HG03108 (cell line): Measurements from ENCODE around the gene COQ10A.

Source experiments
- ATAC-seq: cut with Tn5 transposase; IDR thresholded peaks from one replicate; pipeline ENCODE4 v1.9.1; 2021; ENCODE audit warnings: moderate library complexity; ENCODE audit not compliant: unreplicated experiment

The COQ10A gene

GRCh38 chr12:56266693-56267442, at the start of gene COQ10A:
COQ10A (plus strand) TSS chr12:56266942; CDS start chr12:56267119, 177 bp downstream.
- ATAC-seq, result peak; percentile 85

DNA sequence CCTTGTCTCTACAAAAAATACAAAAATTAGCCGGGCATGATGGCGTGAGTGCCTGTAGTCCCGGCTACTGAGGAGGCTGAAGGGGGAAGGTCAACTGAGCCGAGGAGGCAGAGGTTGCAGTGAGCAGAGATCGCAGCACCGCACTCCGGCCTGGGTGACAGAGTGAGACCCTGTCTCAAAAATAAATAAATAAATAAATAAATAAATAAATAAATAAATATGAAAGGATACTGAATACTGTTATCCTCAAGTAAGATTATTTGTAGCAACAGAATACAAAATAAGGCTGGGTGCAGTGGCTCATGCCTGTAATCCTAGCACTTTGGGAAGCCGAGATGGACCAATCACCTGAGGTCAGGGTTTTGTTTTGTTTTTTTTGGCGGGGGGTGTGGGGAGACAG, 46.9 kb upstream of the COQ10A start:
- ATAC-seq, result no peak

GRCh38 chr12:56220611-56221231, 46.0 kb upstream of the COQ10A start:
- ATAC-seq, result no peak

DNA sequence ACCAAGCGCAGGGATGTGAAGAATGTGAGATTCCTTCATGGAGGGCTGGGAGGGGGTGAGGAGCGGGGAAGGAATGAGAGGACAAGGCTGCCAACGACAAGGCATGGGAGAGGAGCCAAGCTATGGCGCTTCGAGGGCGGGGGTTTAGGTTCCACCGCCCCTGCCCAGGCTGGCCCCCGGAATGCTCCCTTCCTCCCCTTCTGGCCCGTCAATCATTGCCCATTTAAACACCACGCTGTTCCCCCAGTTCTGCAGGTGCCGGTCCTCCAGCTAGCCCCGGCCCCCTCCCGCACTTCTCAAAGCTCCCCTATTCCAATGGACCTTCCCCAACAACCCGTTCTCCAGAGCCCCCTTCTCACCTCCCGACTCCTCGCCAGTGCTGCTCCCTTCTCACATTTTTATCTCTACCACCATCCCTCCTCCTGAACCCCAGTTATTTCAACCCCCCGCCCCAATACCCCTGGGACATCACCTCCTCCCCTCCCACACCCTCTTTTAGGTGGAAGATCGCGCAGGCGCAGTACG, 45.4 kb upstream of the COQ10A start:
- peak; percentile 15 for ATAC-seq

- peak; percentile 82 for ATAC-seq
Observed at GRCh38 chr12:56221757-56222530, 44.8 kb upstream of the COQ10A start, which contains the start of gene RNF41. RNF41 (minus strand) TSS chr12:56221922; CDS start chr12:56214047, 7,875 bp downstream.

GRCh38 chr12:56222531-56222895, 44.2 kb upstream of the COQ10A start:
- ATAC-seq, result no peak

DNA sequence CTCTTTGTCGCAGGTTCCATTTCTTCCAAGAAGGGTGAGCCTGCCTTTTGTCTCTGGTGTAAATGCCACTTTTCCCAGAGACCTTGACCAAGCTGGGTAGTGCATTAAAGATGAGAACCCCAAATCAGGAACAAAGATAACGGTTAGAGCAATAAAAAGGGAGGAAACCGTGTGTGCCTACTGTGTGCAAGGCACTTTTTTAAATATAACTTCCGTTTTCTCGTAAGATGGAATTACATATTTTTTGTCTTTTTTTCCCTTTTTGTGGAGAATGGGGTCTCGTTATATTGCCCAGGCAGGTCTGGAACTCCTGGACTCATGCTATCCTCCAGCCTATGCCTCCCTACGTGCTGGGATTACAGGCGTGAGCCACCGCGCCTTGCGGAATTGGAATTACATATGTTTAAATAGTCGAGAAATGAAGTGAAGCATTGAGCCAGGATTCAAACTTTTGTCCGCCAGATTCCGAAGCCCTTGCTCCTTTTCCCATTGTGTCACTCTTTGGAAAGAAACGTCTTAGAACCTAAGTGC, 43.1 kb upstream of the COQ10A start:
- no peak for ATAC-seq

DNA sequence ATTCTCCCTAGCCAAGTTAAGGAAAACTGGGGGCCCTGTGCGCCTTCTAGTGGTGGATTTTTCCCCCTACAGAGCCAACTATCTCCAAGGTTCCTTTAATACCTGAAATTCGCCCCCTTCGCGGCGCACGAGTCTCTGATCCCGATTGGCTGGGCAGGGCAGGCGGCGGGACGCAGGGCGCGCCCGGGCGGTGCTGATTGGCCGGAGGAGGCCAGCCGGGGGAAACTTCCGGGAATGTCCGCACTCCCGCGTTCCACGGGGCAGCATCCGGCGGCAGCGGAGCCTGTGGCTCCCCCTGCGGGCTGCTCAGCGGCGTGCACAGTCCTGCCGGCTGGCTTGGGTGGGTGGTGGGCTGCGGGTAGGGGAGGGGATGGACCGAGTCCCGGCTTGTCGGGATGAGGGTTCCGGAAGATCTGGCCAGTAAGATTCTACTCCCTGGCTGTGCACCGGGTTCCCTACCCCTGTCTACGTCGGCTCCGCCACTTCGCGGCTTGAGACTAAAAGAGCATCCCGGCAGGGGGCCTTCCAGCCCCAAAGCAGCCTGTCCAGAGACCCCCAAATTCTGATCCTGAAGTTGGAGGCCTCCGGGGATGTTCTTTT, 42.5 kb upstream of the COQ10A start, which contains the start of gene NABP2:
Gene NABP2, plus strand, starts transcription at position 241 of the 600 bp plus-strand sequence. CDS start 515 bp downstream, outside the sequence.
- peak; percentile 68 for ATAC-seq

DNA sequence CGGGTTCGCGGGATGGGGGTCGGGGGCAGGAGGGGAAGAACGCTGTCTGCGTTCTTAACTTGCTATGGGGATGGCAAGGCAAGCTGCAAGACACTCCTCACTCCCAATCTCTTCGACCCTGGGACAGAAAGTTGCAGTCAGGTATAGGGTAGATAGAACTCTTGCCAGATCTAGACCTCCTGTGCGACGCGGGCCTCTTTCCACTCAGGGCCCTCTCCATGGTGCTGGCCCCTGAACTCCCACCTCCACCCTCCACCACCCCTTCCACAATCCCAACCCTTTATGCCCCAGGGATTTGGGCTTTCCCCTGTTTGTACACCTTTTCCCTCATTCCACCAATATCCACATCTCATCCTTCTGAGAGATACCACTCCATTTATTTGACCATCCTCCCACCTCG, 41.8 kb upstream of the COQ10A start:
- no peak for ATAC-seq

DNA sequence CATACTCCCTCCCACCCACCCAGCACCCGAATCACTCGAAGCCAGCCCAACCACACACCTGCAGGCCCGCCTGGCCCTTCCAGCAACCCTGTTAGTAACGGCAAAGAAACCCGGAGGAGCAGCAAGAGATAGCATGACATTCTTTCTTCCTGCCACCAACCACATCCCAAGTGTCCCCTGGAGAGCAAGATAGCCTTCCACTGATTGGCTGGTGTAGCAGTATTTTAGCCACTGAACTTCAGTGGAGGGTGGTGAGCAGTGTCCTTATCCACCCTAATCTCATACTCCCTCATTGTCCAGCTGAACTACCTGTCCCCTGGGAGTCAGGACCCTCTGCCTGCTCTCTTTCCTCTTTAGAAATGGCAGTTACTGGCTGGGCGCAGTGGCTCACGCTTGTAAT, 37.7 kb upstream of the COQ10A start:
- no peak for ATAC-seq

DNA sequence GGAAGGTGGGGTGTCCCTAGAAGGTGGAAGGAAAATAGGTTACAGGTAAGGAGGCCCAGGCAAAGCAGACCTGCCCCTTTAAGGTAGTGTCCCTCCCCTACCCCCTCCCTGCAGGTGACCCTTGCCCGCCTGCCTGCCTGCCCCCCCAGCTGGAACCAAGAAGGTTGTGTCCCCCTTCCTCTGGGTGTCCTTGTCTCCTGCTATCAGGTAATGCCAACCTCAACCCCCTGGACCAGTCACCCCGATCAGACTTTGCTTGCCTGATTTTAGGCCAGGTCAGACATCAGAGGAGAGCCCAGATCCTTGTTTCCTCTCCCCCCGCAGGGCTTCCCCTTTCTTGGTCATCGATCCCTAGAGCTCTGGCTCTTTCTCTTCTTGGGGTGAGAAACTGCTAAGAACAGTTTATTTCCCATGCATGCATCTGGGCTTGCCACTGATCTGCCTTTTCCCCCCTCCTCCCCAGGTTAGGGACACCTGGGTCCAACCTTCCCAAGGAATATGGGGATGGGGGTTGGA, 36.8 kb upstream of the COQ10A start, which contains the start of gene SLC39A5:
Gene SLC39A5, plus strand, starts transcription at position 136 of the 516 bp plus-strand sequence. CDS start 1,224 bp downstream, outside the sequence.
- no peak for ATAC-seq

DNA sequence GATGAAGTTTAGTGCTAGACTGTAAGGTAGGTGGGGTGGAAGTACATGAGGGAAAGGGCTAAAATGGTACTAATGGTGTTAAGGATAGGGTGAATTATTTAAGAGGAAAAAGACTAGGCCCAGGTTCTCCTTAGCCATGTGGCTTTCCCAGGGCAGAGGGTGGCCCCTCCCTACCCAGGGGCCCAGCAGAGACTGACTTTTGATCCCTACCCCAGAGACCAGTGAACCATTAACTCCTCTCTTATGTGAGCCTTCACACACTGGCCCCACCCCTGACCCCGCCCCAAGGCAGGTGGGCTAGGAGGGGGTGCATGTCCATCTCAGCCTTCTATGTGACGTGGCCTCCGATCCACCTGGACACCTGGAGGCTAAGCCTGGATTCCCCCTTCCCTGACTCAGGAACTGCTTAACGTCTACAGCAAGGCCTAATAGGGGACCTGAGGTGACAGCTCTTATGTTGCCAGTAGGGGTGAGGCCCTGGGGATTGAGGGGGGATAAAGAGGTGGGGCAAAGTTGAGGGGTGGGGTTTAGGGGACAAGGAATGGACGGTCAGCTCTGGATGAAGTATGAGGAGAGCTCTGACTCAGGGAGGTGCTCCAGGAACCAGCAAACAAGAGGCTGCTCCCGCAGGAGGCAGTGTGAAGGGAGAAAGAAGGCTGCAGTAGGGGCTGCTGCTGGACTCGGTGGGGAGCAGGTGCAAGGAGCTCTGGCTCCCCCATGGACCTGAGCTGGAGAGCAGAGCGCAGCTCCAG, 36.1 kb upstream of the COQ10A start:
- ATAC-seq, result no peak

DNA sequence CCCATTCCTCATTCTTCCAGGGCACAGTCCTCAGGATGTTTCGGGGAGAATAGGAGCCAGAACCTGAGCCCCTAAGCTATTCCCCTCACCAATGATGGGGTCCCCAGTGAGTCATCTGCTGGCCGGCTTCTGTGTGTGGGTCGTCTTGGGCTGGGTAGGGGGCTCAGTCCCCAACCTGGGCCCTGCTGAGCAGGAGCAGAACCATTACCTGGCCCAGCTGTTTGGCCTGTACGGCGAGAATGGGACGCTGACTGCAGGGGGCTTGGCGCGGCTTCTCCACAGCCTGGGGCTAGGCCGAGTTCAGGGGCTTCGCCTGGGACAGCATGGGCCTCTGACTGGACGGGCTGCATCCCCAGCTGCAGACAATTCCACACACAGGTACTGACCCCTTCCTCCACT, 35.6 kb upstream of the COQ10A start:
- ATAC-seq, result no peak

- ATAC-seq, result no peak
Observed at GRCh38 chr12:56234746-56235436, 31.9 kb upstream of the COQ10A start.

DNA sequence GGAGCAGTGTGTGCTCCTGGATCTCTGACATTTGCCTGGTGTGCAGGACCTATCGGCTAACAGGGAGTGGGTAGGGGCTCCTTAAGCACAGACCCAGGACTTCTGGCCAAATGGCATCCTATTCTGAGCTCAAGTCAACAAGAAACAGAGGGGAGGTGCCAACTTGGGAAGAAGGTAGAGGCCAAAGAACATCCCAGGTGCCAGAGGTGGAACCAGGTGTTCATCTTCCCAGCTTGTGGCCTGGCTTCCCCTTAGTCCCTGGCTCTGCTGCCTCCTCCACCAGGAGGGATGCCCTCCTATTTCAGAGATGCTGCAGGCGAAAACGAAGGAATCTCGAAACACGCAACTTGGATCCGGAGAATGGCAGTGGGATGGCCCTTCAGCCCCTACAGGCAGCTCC, 30.7 kb upstream of the COQ10A start:
- ATAC-seq, result no peak

- no peak for ATAC-seq
Observed at GRCh38 chr12:56236985-56237384, 29.8 kb upstream of the COQ10A start.

DNA sequence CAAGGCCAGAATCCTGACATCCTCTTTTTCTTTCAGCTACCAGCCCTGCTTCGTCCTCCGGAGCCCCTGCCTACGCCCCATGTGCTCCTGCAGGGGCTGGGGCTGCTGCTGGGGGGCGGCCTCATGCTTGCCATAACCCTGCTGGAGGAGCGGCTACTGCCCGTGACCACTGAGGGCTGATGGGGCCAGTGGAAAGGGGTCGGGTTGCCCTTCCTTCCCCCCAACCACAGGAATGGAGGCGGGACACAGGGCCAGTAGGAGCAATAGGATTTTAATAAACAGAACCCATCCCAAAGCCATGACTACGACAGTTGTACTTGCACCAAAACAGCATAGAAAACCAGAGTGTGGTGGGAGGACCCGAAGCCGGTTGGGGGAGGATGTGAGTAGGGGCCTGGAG, 29.2 kb upstream of the COQ10A start:
- no peak for ATAC-seq

- ATAC-seq, result no peak
Observed at GRCh38 chr12:56241424-56242303, 25.1 kb upstream of the COQ10A start.
